Body of pancreas (tissue), 4 donors: ENCODE data around the gene IFT81.

Source experiments
- CTCF ChIP-seq, 7 experiments: fragments of 450-650 bp in 4 of 7; fragments of 200-600 bp in 3 of 7; sonication (generic) in 3 of 7; IDR thresholded peaks; one replicate each; pipeline ENCODE4 v1.5.1; 2016 to 2019; ENCODE audit warnings: antibody characterized with exemption in 7 of 7
- POLR2A ChIP-seq, 3 donors: fragments of 450-650 bp; IDR thresholded peaks; one replicate each; pipeline ENCODE4 v1.6.1; 2016; ENCODE audit warnings: antibody characterized with exemption in 3 of 3, mild to moderate bottlenecking in 2 of 3

- TF ChIP-seq CTCF (IDR thresholded peaks at IDR 0.05): no peak
- no peak for TF ChIP-seq POLR2A (IDR thresholded peaks at IDR 0.05)
Observed at GRCh38 chr12:110115675-110116074, 8.5 kb upstream of the IFT81 start.
